GM19023 (cell line): Measurements from ENCODE around the gene SCTR.

Source experiments
- ATAC-seq: cut with Tn5 transposase; IDR thresholded peaks from one replicate; pipeline ENCODE4 v1.9.1; 2021; ENCODE audit warnings: mild to moderate bottlenecking, moderate library complexity; ENCODE audit not compliant: unreplicated experiment

Gene SCTR

GRCh38 chr2:119525614-119526013 lies 1.3 kb upstream of the SCTR start:
- ATAC-seq: no peak

- no peak for ATAC-seq
Measured at GRCh38 chr2:119523383-119523951, 816 bp downstream of the SCTR start.

- ATAC-seq: no peak
Measured at GRCh38 chr2:119522671-119523070, 1.6 kb downstream of the SCTR start.

- no peak for ATAC-seq
Measured at GRCh38 chr2:119521433-119522050, 2.7 kb downstream of the SCTR start.

GRCh38 chr2:119520696-119521432 lies 3.4 kb downstream of the SCTR start:
- no peak for ATAC-seq

GRCh38 chr2:119519057-119519408 lies 5.2 kb downstream of the SCTR start:
- no peak for ATAC-seq

GRCh38 chr2:119518401-119519056 lies 5.8 kb downstream of the SCTR start:
- no peak for ATAC-seq

- peak; percentile 93 for ATAC-seq
Measured at GRCh38 chr2:119517433-119517832, 6.8 kb downstream of the SCTR start.

- ATAC-seq: no peak
Measured at GRCh38 chr2:119516121-119516520, 8.2 kb downstream of the SCTR start.

GRCh38 chr2:119513832-119514231 lies 10.5 kb downstream of the SCTR start:
- ATAC-seq: no peak

GRCh38 chr2:119512946-119513345 lies 11.3 kb downstream of the SCTR start:
- no peak for ATAC-seq

- no peak for ATAC-seq
Measured at GRCh38 chr2:119511989-119512388, 12.3 kb downstream of the SCTR start.

GRCh38 chr2:119508756-119509155 lies 15.5 kb downstream of the SCTR start:
- ATAC-seq: no peak

GRCh38 chr2:119496682-119497081 lies 27.6 kb downstream of the SCTR start:
- ATAC-seq: no peak

- ATAC-seq: no peak
Measured at GRCh38 chr2:119495948-119496347, 28.3 kb downstream of the SCTR start.

GRCh38 chr2:119494163-119494790 lies 30.0 kb downstream of the SCTR start:
- ATAC-seq: no peak

- ATAC-seq: no peak
Measured at GRCh38 chr2:119491776-119492525, 32.3 kb downstream of the SCTR start.

- no peak for ATAC-seq
Measured at GRCh38 chr2:119490653-119491195, 33.6 kb downstream of the SCTR start.

GRCh38 chr2:119490106-119490505 lies 34.2 kb downstream of the SCTR start:
- no peak for ATAC-seq

- no peak for ATAC-seq
Measured at GRCh38 chr2:119489232-119489952, 34.9 kb downstream of the SCTR start.
